ENCODE measurements around the gene CABCOCO1. TPM values are rescaled to one million over a fixed set of nuclear protein-coding genes. Genes with fewer than 3 reads are reported as not detected.

The CABCOCO1 gene
- total RNA-seq, 1 experiment from 2014 or later: not detected

DNA sequence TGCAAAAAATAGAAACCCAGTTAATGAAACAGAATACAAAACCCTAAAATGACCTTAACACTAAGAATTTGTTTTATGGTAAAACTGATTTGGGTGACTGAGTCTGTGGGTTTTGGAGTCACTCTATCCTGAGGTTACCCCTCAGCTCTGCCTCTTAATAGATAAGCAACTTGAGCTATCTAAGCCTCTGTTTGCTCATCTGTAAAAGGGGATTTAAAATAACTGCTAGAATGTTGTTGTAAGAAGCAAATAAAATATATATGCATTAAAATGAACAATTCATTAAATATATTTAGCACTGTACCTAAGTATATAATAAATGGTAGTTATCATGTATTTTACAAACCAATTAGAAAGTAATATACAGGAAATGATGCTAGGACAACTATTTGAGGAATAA, 115.4 kb downstream of the CABCOCO1 start (continued):
- TF ChIP-seq POLR2A (IDR thresholded peaks at IDR 0.05; ENCODE audit: borderline replicate concordance, extremely low read depth, insufficient read depth, insufficient read length) (no peak), CEBPB (IDR thresholded peaks at IDR 0.05; ENCODE audit: low read depth) (no peak), CTCF (IDR thresholded peaks at IDR 0.05 in 2 of 3, conservative IDR thresholded peaks at IDR 0.05 in 1 of 3; ENCODE audit: borderline replicate concordance in 1 of 3, insufficient read depth in 1 of 3, low read depth in 2 of 3, low read length in 2 of 3) (no peak), ZFX (IDR thresholded peaks at IDR 0.05) (no peak), MAX (IDR thresholded peaks at IDR 0.05) (no peak)
- TF ChIP-seq, protein P1, sequence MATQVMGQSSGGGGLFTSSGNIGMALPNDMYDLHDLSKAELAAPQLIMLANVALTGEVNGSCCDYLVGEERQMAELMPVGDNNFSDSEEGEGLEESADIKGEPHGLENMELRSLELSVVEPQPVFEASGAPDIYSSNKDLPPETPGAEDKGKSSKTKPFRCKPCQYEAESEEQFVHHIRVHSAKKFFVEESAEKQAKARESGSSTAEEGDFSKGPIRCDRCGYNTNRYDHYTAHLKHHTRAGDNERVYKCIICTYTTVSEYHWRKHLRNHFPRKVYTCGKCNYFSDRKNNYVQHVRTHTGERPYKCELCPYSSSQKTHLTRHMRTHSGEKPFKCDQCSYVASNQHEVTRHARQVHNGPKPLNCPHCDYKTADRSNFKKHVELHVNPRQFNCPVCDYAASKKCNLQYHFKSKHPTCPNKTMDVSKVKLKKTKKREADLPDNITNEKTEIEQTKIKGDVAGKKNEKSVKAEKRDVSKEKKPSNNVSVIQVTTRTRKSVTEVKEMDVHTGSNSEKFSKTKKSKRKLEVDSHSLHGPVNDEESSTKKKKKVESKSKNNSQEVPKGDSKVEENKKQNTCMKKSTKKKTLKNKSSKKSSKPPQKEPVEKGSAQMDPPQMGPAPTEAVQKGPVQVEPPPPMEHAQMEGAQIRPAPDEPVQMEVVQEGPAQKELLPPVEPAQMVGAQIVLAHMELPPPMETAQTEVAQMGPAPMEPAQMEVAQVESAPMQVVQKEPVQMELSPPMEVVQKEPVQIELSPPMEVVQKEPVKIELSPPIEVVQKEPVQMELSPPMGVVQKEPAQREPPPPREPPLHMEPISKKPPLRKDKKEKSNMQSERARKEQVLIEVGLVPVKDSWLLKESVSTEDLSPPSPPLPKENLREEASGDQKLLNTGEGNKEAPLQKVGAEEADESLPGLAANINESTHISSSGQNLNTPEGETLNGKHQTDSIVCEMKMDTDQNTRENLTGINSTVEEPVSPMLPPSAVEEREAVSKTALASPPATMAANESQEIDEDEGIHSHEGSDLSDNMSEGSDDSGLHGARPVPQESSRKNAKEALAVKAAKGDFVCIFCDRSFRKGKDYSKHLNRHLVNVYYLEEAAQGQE (IDR thresholded peaks at IDR 0.05; ENCODE audit: low read depth): no peak

GRCh38 chr10:61779276-61779675, 116.5 kb downstream of the CABCOCO1 start:
- ChIA-PET CTCF (no interaction called here), POLR2A (no interaction called here), RAD21 (ENCODE audit: low non-redundant PET in 1 of 2, low total read pairs in 2 of 2, uncharacterized antibody in 2 of 2, unreplicated experiment in 2 of 2) (no interaction called here)
- ATAC-seq: no peak
- TF ChIP-seq POLR2AphosphoS5 (IDR thresholded peaks at IDR 0.05; ENCODE audit: low read depth, low read length) (no peak), EZH2phosphoT487 (IDR thresholded peaks at IDR 0.05; ENCODE audit: borderline replicate concordance) (no peak), EGR1 (IDR thresholded peaks at IDR 0.05; ENCODE audit: low read depth) (no peak), RAD21 (IDR thresholded peaks at IDR 0.05; ENCODE audit: low read depth) (no peak)
- TF ChIP-seq, protein P1 (IDR thresholded peaks at IDR 0.05; ENCODE audit: low read depth): no peak
- Histone ChIP-seq H3K4me2 (ENCODE audit: low read length) (no peak overlapping the region), H2AFZ (ENCODE audit: low read depth, low read length, poor library complexity, severe bottlenecking) (no peak overlapping the region), H3K79me2 (ENCODE audit: insufficient read depth, low read length) (no peaks in the 10 kb centered on the region), H3K9me2 (ENCODE audit: insufficient read depth) (no peaks in the 10 kb centered on the region), H3K9ac (ENCODE audit: low read length) (no peak overlapping the region), H3K4me3 (replicated peaks in 1 of 2; ENCODE audit: low read depth in 1 of 2, low read length in 2 of 2) (no peak overlapping the region), H3K27ac (ENCODE audit: low read depth, low read length) (no peak overlapping the region), H3K27me3 (ENCODE audit: insufficient read depth, low read length) (no peaks in the 10 kb centered on the region), H4K20me1 (ENCODE audit: insufficient read depth) (no peaks in the 10 kb centered on the region), H3K4me1 (ENCODE audit: control insufficient read depth in 1 of 2, insufficient read depth in 2 of 2, low read length in 2 of 2) (peaks cover 9 to 26% of the 10 kb centered on the region in 2 experiments), H3K36me3 (ENCODE audit: control insufficient read depth in 1 of 2, insufficient read depth in 2 of 2, low read length in 2 of 2) (no peaks in the 10 kb centered on the region), H3K9me3 (ENCODE audit: control insufficient read depth in 1 of 2, insufficient read depth in 1 of 2, low read depth in 1 of 2, low read length in 2 of 2) (no peaks in the 10 kb centered on the region)
- intact Hi-C loops (cut with micrococcal nuclease): no loop called here
- no TSS peak for BruUV-seq (replicated peaks)
- no peak for DNase-seq (ENCODE audit: low read depth, low spot score)

Data from HCT116 (cell line).